ENCODE results near the gene CUL7. TPM values are rescaled to one million over a fixed set of nuclear protein-coding genes. Genes with fewer than 3 reads are reported as not detected.

Gene CUL7
- total RNA-seq, 1 donor from 2014 or later = 58.9 TPM

GRCh38 chr6:43040542-43041257 lies 13.0 kb downstream of the CUL7 start:
- no peaks in the 10 kb centered on the region for H3K4me1 Mint-ChIP-seq (ENCODE audit: low read depth)
- H3K27me3 Mint-ChIP-seq = no peaks in the 10 kb centered on the region
- TF ChIP-seq CTCF (IDR thresholded peaks at IDR 0.05; ENCODE audit: unreplicated experiment) = no peak
- peaks cover 22% of the 10 kb centered on the region for H3K36me3 Mint-ChIP-seq (ENCODE audit: insufficient read depth)
- H3K27ac Mint-ChIP-seq = no peak overlapping the region
- no peak overlapping the region for H3K4me3 Mint-ChIP-seq (ENCODE audit: low read depth)
- DNase-seq (ENCODE audit: low spot score, unreplicated experiment) = no peak
- no peaks in the 10 kb centered on the region for H3K9me3 Mint-ChIP-seq (ENCODE audit: low read depth)

- DNase-seq (ENCODE audit: low spot score, unreplicated experiment) = no peak
- H3K36me3 Mint-ChIP-seq (ENCODE audit: insufficient read depth) = peaks cover 22% of the 10 kb centered on the region
Measured at GRCh38 chr6:43038727-43039126, 14.9 kb downstream of the CUL7 start.

GRCh38 chr6:43037706-43038105 lies 15.9 kb downstream of the CUL7 start:
- peaks cover 21% of the 10 kb centered on the region for H3K36me3 Mint-ChIP-seq (ENCODE audit: insufficient read depth)

More at GRCh38 chr6:43038727-43039126, 14.9 kb downstream of the CUL7 start:
- H3K4me3 Mint-ChIP-seq (ENCODE audit: low read depth) = no peak overlapping the region
- H3K27ac Mint-ChIP-seq = no peak overlapping the region
- no peaks in the 10 kb centered on the region for H3K27me3 Mint-ChIP-seq
- no peaks in the 10 kb centered on the region for H3K9me3 Mint-ChIP-seq (ENCODE audit: low read depth)
- H3K4me1 Mint-ChIP-seq (ENCODE audit: low read depth) = no peaks in the 10 kb centered on the region
- no peak for TF ChIP-seq CTCF (IDR thresholded peaks at IDR 0.05; ENCODE audit: unreplicated experiment)

GRCh38 chr6:43037197-43037596 lies 16.5 kb downstream of the CUL7 start:
- H3K4me3 Mint-ChIP-seq (ENCODE audit: low read depth) = no peak overlapping the region
- peaks cover 19% of the 10 kb centered on the region for H3K36me3 Mint-ChIP-seq (ENCODE audit: insufficient read depth)

More at GRCh38 chr6:43037706-43038105, 15.9 kb downstream of the CUL7 start:
- TF ChIP-seq CTCF (IDR thresholded peaks at IDR 0.05; ENCODE audit: unreplicated experiment) = no peak
- no peaks in the 10 kb centered on the region for H3K27me3 Mint-ChIP-seq
- no peak for DNase-seq (ENCODE audit: low spot score, unreplicated experiment)
- H3K4me1 Mint-ChIP-seq (ENCODE audit: low read depth) = no peaks in the 10 kb centered on the region
- no peaks in the 10 kb centered on the region for H3K9me3 Mint-ChIP-seq (ENCODE audit: low read depth)
- no peak overlapping the region for H3K4me3 Mint-ChIP-seq (ENCODE audit: low read depth)
- no peak overlapping the region for H3K27ac Mint-ChIP-seq

GRCh38 chr6:43036712-43037111 lies 16.9 kb downstream of the CUL7 start:
- no peak for DNase-seq (ENCODE audit: low spot score, unreplicated experiment)
- Mint-ChIP-seq H3K27me3 (no peaks in the 10 kb centered on the region), H3K4me1 (ENCODE audit: low read depth) (no peaks in the 10 kb centered on the region), H3K4me3 (ENCODE audit: low read depth) (no peak overlapping the region), H3K9me3 (ENCODE audit: low read depth) (no peaks in the 10 kb centered on the region), H3K27ac (no peak overlapping the region), H3K36me3 (ENCODE audit: insufficient read depth) (peaks cover 21% of the 10 kb centered on the region)
- no peak for TF ChIP-seq CTCF (IDR thresholded peaks at IDR 0.05; ENCODE audit: unreplicated experiment)

More at GRCh38 chr6:43037197-43037596, 16.5 kb downstream of the CUL7 start:
- TF ChIP-seq CTCF (IDR thresholded peaks at IDR 0.05; ENCODE audit: unreplicated experiment) = no peak
- no peak for DNase-seq (ENCODE audit: low spot score, unreplicated experiment)
- Mint-ChIP-seq H3K4me1 (ENCODE audit: low read depth) (no peaks in the 10 kb centered on the region), H3K27me3 (no peaks in the 10 kb centered on the region), H3K9me3 (ENCODE audit: low read depth) (no peaks in the 10 kb centered on the region), H3K27ac (no peak overlapping the region)
